BJ (cell line): ENCODE results near the gene SLC38A11. TPM values are rescaled to one million over a fixed set of nuclear protein-coding genes. Genes with fewer than 3 reads are reported as not detected.
A peak's percentile ranks its signal among the peaks of the same experiment; 100 is the strongest.
"Not testable (repeated sequence)": the region's sequence is repeated elsewhere in the genome, so short reads cannot be mapped to it uniquely, and the experiment has no call there.

Experiments
- CTCF ChIA-PET: fragments of 350-600 bp; formaldehyde crosslinking; extraction: SDS; loops from one replicate; lab custom pipeline; 2021; ENCODE audit warnings: antibody characterized with exemption, inconsistent platforms; lab: Yijun Ruan, JAX
- POLR2A ChIA-PET: fragments of 300-600 bp; sonication (Branson Sonifier 250); formaldehyde crosslinking; extraction: SDS; loops from one replicate; lab custom pipeline; 2021; ENCODE audit warnings: antibody characterized with exemption; lab: Charles Lee
- DNase-seq: peaks from one replicate; pipeline ENCODE4 v3.0.0-alpha.2; 2011; ENCODE audit warnings: low read depth
- H3K27me3 ChIP-seq: 2 replicates; pipeline ENCODE4 v1.6.0; 2011; ENCODE audit warnings: low read length; ENCODE audit not compliant: control insufficient read depth, insufficient read depth
- H3K36me3 ChIP-seq: 2 replicates; pipeline ENCODE4 v1.5.1; 2011; ENCODE audit warnings: low read length; ENCODE audit not compliant: control insufficient read depth, insufficient read depth
- H3K4me3 ChIP-seq: 2 replicates; pipeline ENCODE4 v1.5.1; 2011; ENCODE audit warnings: low read depth, mild to moderate bottlenecking, control low read depth, low read length
- polyA plus RNA-seq: library from polyadenylated mRNA; depleted of rRNA; stranded (reverse); fragments of >200 nt; gene quantifications from 2 replicates; pipeline ENCODE4 v1.2.3, GENCODE V29; 2011
- TF ChIP-seq, protein P1 (sequence below): IDR thresholded peaks from 2 replicates; pipeline ENCODE4 v1.5.1; 2011; ENCODE audit warnings: low read depth, mild to moderate bottlenecking, control low read depth, inconsistent platforms, low read length, moderate library complexity; ENCODE audit not compliant: insufficient read depth

SLC38A11 gene
- polyA plus RNA-seq, 1 experiment = 59.2 TPM

DNA sequence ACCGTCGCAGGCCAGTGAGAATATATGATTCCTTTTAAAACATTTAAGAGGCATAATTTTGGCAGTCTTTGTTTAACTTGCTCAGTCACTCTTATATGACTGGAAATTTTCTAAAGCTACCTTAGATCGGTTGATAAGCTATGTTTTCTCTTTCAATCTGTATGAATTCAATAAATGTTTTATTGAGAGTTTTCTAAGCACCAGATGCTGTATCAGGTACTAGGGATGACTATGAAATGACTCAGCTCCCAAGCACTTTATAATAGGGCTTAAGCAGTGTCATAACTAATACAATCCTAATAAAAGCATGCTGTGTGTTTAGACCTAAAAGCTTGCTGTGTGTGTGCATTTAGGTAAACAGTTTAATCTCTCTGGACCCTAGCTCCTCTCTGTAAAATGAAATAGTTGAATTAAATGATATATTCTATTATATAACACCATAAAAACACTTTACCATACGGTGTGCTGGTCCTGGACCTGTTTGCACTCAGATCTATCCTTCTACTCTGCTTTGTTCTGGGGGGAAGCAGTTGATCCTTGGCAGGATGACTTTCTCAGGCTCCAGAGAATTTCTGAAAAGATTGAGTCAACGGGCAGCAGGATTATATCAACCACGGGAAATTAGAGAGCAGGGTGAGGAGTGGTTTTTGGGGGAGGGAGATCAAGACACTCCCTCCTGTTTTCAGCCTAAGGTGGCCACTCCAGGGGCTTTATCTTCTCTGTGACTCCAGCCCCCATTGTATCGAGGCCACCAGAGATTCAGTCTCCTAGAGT lies 26.1 kb upstream of the SLC38A11 start:
- no peak overlapping the region for H3K4me3 ChIP-seq
- H3K36me3 ChIP-seq = no peaks in the 10 kb centered on the region
- no peaks in the 10 kb centered on the region for H3K27me3 ChIP-seq
- ChIA-PET POLR2A (no interaction called here), CTCF (interaction anchor here (0.8 to 1.7 kb wide), 3 partner anchors 8 to 140 kb away, joined by 3 to 4 read pairs (median 3); partner anchors contain the start of gene COBLL1)
- TF ChIP-seq, protein P1, sequence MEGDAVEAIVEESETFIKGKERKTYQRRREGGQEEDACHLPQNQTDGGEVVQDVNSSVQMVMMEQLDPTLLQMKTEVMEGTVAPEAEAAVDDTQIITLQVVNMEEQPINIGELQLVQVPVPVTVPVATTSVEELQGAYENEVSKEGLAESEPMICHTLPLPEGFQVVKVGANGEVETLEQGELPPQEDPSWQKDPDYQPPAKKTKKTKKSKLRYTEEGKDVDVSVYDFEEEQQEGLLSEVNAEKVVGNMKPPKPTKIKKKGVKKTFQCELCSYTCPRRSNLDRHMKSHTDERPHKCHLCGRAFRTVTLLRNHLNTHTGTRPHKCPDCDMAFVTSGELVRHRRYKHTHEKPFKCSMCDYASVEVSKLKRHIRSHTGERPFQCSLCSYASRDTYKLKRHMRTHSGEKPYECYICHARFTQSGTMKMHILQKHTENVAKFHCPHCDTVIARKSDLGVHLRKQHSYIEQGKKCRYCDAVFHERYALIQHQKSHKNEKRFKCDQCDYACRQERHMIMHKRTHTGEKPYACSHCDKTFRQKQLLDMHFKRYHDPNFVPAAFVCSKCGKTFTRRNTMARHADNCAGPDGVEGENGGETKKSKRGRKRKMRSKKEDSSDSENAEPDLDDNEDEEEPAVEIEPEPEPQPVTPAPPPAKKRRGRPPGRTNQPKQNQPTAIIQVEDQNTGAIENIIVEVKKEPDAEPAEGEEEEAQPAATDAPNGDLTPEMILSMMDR = no peak
- DNase-seq = peak; percentile 55

DNA sequence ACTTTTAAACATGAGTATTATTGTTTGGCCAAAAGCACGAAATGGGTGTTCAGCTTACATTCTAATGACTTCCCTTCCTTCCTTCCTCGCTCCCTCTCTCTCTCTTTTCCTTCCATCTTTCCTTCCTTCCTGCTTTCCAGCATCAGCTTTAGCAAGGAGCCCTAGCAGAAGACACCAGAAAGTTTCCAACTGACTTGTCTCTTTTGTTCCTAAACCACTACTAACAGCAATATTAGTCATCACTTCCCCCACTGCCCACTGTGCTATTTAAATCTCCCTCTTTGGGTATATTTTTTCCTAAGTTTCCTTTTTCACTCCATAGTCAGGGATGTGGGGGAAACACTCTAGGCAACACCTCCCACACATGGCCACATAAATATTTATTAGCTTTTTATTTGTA lies 25.4 kb upstream of the SLC38A11 start:
- POLR2A ChIA-PET, H3K27me3 ChIP-seq, DNase-seq, H3K36me3 ChIP-seq, H3K4me3 ChIP-seq: not testable (repeated sequence)
- CTCF ChIA-PET = interaction anchor here (0.8 to 1.7 kb wide), 2 partner anchors 10 to 139 kb away, joined by 3 to 4 read pairs; partner anchors contain the start of gene COBLL1

GRCh38 chr2:164979113-164979512 lies 23.8 kb upstream of the SLC38A11 start:
- Histone ChIP-seq H3K4me3 (no peak overlapping the region), H3K27me3 (no peaks in the 10 kb centered on the region), H3K36me3 (no peaks in the 10 kb centered on the region)
- POLR2A ChIA-PET = no interaction called here
- CTCF ChIA-PET = no interaction called here
- TF ChIP-seq, protein P1 = no peak
- no peak for DNase-seq

- H3K27me3 ChIP-seq, H3K4me3 ChIP-seq, H3K36me3 ChIP-seq, DNase-seq, POLR2A ChIA-PET: not testable (repeated sequence)
- CTCF ChIA-PET = interaction anchor here (0.9 to 1.5 kb wide), 2 partner anchors 135 to 243 kb away, joined by 3 to 5 read pairs; partner anchors contain the start of gene COBLL1
Observed at GRCh38 chr2:164976875-164977470, 21.6 kb upstream of the SLC38A11 start.

DNA sequence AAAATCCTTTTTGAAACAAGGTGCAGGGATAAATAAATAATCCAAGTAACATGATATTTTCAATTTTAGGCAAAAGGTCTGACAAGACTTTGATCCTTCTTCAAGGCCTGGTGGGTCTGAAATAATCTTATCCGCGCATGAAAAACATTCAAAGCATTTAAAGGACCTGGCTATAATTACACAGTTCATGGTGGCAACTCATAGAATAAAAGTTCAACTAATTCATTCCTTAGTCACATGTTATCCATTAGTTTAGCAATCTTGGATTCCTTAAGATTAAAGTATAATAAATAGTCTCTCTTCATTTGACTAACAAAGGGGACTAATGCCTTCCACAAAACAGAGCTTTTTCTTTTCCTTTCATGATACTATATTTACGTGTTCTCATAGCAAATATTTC lies 21.0 kb upstream of the SLC38A11 start:
- Histone ChIP-seq H3K4me3 (no peak overlapping the region), H3K27me3 (no peaks in the 10 kb centered on the region), H3K36me3 (no peaks in the 10 kb centered on the region)
- POLR2A ChIA-PET = no interaction called here
- TF ChIP-seq, protein P1 = no peak
- CTCF ChIA-PET = interaction anchor here (1.5 kb wide), 1 partner anchor 134 kb away, joined by 5 read pairs; the partner anchor contains the start of gene COBLL1
- no peak for DNase-seq

GRCh38 chr2:164975891-164976290 lies 20.6 kb upstream of the SLC38A11 start:
- Histone ChIP-seq H3K27me3 (no peaks in the 10 kb centered on the region), H3K4me3 (no peak overlapping the region), H3K36me3 (no peaks in the 10 kb centered on the region)
- TF ChIP-seq, protein P1 = no peak
- POLR2A ChIA-PET = no interaction called here
- CTCF ChIA-PET = interaction anchor here (0.6 to 1.5 kb wide), 3 partner anchors 13 to 1310 kb away, joined by 3 to 5 read pairs (median 3); partner anchors contain the start of gene COBLL1
- no peak for DNase-seq
